MCF 10A (cell line): ENCODE measurements around the gene NKAIN4. TPM values are rescaled to one million over a fixed set of nuclear protein-coding genes. Genes with fewer than 3 reads are reported as not detected.

Experiments
- BruUV-seq: library from RNA; stranded (reverse); fragments of 400-500 nt; replicated peaks from 2 replicates; lab custom pipeline; 2021; lab: Mats Ljungman, UMichigan
- CTCF ChIA-PET: fragments of 300-600 bp; sonication (Branson Sonifier 250); formaldehyde crosslinking; extraction: SDS; loops from one replicate; lab custom pipeline; 2021; ENCODE audit warnings: antibody characterized with exemption, inconsistent platforms; lab: Yijun Ruan, JAX
- POLR2A ChIA-PET: fragments of 300-600, 350-650 bp; sonication (Branson Sonifier 250); formaldehyde crosslinking; extraction: SDS; loops from one replicate; lab custom pipeline; 2020; ENCODE audit warnings: antibody characterized with exemption, inconsistent platforms; lab: Yijun Ruan, JAX
- DNase-seq: peaks from one replicate; pipeline ENCODE4 v3.0.0-alpha.2; 2018; ENCODE audit not compliant: unreplicated experiment
- H3K27ac Mint-ChIP-seq: one replicate; pipeline ENCODE4 v1.8.0; 2022; ENCODE audit warnings: mild to moderate bottlenecking, low read depth, mixed read lengths; ENCODE audit not compliant: unreplicated experiment
- H3K27me3 Mint-ChIP-seq: one replicate; pipeline ENCODE4 v1.8.0; 2022; ENCODE audit warnings: mixed read lengths; ENCODE audit not compliant: insufficient read depth, unreplicated experiment
- H3K36me3 Mint-ChIP-seq: one replicate; pipeline ENCODE4 v1.8.0; 2022; ENCODE audit warnings: mild to moderate bottlenecking, moderate library complexity, mixed read lengths; ENCODE audit not compliant: insufficient read depth, unreplicated experiment
- H3K4me1 Mint-ChIP-seq: one replicate; pipeline ENCODE4 v1.8.0; 2022; ENCODE audit warnings: mixed read lengths; ENCODE audit not compliant: insufficient read depth, unreplicated experiment
- H3K4me3 Mint-ChIP-seq: one replicate; pipeline ENCODE4 v1.8.0; 2022; ENCODE audit warnings: mild to moderate bottlenecking, moderate library complexity, mixed read lengths; ENCODE audit not compliant: unreplicated experiment
- H3K9me3 Mint-ChIP-seq: one replicate; pipeline ENCODE4 v1.8.0; 2022; ENCODE audit warnings: mixed read lengths; ENCODE audit not compliant: unreplicated experiment
- CTCF ChIP-seq: fragments of 200-600 bp; IDR thresholded peaks from one replicate; pipeline ENCODE4 v1.8.0; 2022; ENCODE audit warnings: antibody characterized with exemption, mild to moderate bottlenecking; ENCODE audit not compliant: unreplicated experiment
- intact Hi-C: fragments of 100-400 bp; cut with micrococcal nuclease; formaldehyde crosslinking; loops from 2 replicates; pipeline ENCODE4 v1.14.1; 2022
- total RNA-seq: library from RNA; stranded (reverse); gene quantifications from 2 replicates; pipeline ENCODE4 v1.2.3, GENCODE V29; 2022

Gene NKAIN4
- total RNA-seq, 1 experiment from 2014 or later: not detected

- H3K36me3 Mint-ChIP-seq: peaks cover 28% of the 10 kb centered on the region
- no peaks in the 10 kb centered on the region for H3K9me3 Mint-ChIP-seq
- ChIA-PET CTCF (interaction anchor here (0.5 to 1.4 kb wide), 4 partner anchors 67 to 665 kb away, joined by 3 to 5 read pairs (median 4); partner anchors contain the start of gene UCKL1), POLR2A (interaction anchor here (0.6 to 1.0 kb wide), 2 partner anchors 10 to 433 kb away, joined by 3 read pairs; no protein-coding TSS in a partner anchor)
- peak; percentile 57 for TF ChIP-seq CTCF
- no peak overlapping the region for H3K4me3 Mint-ChIP-seq
- H3K27ac Mint-ChIP-seq: no peak overlapping the region
- intact Hi-C loops: no loop called here
- peaks cover 16% of the 10 kb centered on the region for H3K27me3 Mint-ChIP-seq
- BruUV-seq: no TSS peak
- peak; percentile 21 for DNase-seq
- no peaks in the 10 kb centered on the region for H3K4me1 Mint-ChIP-seq
Observed at GRCh38 chr20:63290677-63291472, 36.6 kb upstream of the NKAIN4 start.

DNA sequence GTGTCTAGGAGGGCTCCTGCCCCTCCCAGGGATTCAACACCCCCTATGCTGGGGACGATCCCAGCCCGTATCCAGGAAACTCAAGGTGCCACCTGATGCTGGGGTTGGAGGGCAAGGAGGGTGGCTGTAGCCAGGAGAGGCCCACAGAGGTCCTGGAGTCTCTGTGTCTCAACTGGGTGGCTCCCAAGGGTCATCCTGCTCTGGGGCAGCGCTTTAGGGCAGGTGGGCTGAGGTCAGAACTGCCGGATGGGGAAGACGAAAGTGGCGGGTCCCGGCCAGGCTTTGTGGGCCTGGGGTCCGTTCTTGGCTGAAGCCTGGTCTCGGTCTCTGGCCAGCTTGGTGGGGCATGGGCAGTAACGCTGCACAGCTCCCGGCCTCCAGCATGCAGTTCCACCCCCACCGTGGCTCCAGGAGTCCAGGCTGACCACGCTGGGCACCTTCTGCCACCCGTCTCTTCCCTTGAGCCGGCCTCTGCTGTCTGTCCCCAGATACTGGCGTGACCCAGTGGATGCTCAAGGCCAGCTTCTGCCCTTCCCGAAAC, 35.9 kb upstream of the NKAIN4 start:
- CTCF ChIA-PET: interaction anchor here (0.8 to 1.4 kb wide), 2 partner anchors 66 to 69 kb away, joined by 4 to 5 read pairs; no protein-coding TSS in a partner anchor

DNA sequence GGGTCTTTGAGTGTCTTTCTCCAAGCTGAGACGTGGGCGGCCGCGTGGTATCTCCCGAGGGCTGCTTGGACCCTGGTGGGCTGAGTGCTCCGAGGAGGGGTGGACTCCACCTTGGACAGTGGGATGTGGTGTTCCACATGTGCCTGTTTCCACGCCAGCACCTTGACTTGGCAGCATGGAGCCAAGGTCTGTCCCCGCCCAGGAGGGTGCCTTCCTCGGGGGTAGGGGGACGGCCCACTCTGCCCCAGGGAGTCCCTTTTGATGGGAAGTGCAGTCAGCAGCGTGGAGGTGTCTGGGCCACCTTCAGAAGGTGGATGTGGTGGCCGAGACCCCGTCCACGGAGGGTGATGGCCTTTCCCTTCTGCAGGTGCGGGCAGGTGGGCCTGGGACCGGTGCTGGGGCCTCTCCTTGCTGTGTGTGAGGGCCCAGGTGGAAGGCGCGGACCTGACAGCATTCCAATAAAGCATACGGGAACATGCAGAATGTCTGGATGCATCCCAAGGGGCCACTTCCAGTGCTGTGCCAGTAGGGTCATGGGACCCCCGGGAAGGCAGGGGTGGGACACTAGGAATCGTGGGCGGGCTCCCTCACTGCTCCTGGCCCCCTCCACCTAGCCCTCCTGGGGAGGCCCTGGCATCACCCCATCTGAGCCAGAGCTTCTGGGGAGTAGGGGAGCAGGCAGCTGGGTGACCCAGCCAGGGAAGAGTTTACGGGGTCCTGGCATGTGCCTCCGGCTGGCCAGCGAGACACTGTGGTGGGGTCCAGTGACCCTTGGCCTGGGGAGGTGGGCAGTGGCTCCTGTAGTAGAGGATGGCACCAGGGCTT, 35.3 kb upstream of the NKAIN4 start:
- POLR2A ChIA-PET: no interaction called here
- H3K4me3 Mint-ChIP-seq: no peak overlapping the region
- no peak for TF ChIP-seq CTCF
- DNase-seq: no peak
- intact Hi-C loops: no loop called here
- no peak overlapping the region for H3K27ac Mint-ChIP-seq
- H3K27me3 Mint-ChIP-seq: peaks cover 2% of the 10 kb centered on the region
- H3K9me3 Mint-ChIP-seq: no peaks in the 10 kb centered on the region
- H3K36me3 Mint-ChIP-seq: peaks cover 32% of the 10 kb centered on the region
- no peaks in the 10 kb centered on the region for H3K4me1 Mint-ChIP-seq
- CTCF ChIA-PET: interaction anchor here (0.6 to 1.2 kb wide), 2 partner anchors 65 to 66 kb away, joined by 3 to 7 read pairs; no protein-coding TSS in a partner anchor
- BruUV-seq: TSS peak; percentile 42

More for the DNA sequence above, 35.9 kb upstream of the NKAIN4 start:
- DNase-seq: no peak
- Mint-ChIP-seq H3K4me3 (no peak overlapping the region), H3K36me3 (peaks cover 28% of the 10 kb centered on the region), H3K27me3 (peaks cover 9% of the 10 kb centered on the region), H3K27ac (no peak overlapping the region), H3K9me3 (no peaks in the 10 kb centered on the region), H3K4me1 (no peaks in the 10 kb centered on the region)
- no peak for TF ChIP-seq CTCF
- POLR2A ChIA-PET: interaction anchor here (0.6 kb wide), 1 partner anchor 433 kb away, joined by 3 read pairs; no protein-coding TSS in a partner anchor
- BruUV-seq: no TSS peak
- intact Hi-C loops: no loop called here
